HG03064 (cell line): Measurements from ENCODE around the gene APLF.

ENCODE experiments used
- ATAC-seq: cut with Tn5 transposase; IDR thresholded peaks from one replicate; pipeline ENCODE4 v1.9.1; 2021; ENCODE audit warnings: low read depth; ENCODE audit not compliant: unreplicated experiment

Gene APLF

DNA sequence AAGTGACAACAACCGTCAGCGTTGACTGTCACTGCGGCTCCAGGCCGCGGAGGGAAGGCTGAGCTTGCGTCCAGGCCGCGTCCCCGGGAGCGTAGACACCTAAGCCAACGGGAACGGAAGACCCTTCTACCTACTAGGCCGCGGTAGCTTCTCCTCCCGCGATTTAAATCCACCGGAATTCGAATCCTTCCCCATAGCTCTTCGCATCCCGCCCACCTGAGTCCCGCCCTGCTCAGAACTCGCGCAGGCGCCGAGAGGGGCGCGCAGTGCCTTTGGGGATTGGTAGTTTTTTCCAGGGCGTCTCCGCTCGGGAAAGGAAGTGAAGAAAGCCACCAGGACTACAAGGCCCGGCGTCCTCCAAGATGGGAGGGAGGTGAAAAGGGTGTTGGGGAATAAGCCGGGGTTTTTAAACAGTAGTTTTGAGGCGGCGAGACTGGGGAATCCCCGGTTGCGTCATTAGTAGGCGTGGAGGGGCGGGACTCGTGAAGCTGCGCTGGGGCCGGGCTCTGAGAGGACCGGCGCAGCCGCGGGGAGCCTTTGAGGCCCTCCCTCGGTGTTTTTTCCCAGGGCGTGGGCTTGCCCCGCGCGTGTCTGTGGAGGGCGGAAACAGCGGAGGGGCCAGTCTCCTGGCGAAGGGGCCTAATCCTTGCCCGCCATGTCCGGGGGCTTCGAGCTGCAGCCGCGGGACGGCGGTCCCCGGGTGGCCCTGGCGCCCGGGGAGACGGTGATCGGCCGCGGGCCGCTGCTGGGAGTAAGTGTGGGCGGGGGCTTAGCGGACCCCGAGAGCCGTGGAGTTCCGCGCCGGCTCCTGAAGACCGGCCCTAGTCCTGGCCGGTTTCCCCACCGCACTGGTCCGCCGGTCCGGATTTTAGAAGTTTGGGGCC is at the start of gene APLF, which contains the start of gene FBXO48:
APLF (plus strand) TSS at position 509 of the 884 bp plus-strand sequence; CDS start at position 656, 147 bp downstream.
FBXO48 (minus strand) TSS at position 218 of the 884 bp plus-strand sequence. CDS start 2,149 bp downstream, outside the sequence.
- peak; percentile 94 for ATAC-seq

DNA sequence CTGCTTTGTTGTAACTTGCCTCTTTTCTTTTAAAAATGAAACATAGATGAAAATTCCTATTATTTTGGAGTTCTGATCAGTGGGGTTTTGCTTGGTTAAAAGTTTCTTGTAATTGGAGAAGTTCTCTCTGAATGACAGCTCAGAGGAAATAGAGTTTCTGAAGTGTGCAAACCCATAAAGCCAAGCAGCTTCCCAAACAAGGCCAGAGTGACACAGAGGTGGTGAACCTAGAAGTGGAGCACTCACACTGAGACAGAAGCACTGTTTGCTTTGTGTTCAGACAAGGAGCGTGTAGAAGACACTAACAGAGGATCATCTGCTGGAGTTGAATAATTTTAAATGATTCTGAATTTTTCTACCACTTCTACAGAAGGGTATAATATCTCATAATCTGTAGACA is 49.5 kb upstream of the APLF start:
- ATAC-seq: no peak

GRCh38 chr2:68418419-68418818 is 49.0 kb upstream of the APLF start:
- ATAC-seq: no peak

- no peak for ATAC-seq
Measured at GRCh38 chr2:68418855-68419254, 48.5 kb upstream of the APLF start.

DNA sequence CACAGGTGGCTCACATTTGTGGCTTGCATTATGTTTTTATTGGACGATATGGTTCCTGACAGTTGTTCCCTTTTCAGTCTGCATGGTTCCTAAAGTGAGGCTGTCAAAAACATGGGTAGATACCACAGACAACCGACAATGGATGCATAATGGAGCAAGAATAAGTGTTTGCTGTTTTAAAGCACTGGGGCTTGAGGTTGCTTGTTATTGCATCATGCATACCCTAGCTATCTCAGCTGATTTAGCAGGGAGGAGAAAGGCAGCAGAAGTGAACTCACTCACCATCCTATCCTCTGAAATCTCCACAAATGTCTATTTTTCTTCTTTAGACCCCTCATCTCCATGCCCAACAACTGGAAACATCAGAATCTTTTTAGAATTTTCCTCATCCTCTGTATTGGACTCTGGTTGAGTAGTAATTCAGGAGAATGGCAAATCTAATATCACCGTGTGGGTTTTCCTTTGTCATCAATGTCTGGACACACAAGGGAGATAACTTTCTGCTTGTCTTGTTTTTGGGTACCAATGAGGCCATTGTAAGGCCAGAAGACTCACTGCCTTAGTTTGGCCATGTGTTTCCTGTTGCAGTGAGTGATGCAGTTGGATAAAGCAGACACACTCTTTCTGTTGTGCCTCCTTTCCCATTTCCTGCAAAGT is 47.0 kb upstream of the APLF start:
- ATAC-seq: no peak

DNA sequence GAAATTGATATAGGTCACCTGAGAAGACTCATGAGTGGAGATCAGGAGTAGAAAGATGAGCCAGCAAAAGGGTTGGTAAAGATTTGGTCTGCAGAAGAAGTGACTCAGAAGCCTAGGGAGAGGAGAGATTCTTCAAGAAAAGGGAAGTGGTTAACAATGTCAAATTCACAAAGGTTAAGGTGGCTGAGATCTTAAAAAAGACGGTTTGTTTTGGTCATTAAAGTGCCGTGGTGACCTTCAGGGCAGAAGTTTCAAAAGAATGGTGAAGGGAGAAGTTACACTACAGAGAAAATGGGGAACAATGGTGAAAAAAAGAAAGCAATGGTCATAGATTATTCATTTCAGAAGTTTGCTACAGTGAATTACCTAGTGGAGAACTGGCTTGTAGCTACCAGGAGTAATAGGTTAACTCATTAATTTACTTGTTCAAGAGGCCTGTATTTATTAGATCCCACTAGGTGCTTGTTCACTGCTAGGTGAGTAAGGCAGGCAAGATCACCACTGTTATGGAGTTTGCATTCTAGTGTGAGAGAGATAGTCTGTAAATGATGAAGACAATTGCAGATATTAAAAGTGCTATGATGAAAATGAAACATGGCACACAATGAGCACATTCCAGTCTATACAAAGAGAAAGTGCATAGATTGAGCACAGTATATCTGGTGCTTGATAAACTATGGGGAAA is 43.3 kb upstream of the APLF start:
- peak; percentile 78 for ATAC-seq

DNA sequence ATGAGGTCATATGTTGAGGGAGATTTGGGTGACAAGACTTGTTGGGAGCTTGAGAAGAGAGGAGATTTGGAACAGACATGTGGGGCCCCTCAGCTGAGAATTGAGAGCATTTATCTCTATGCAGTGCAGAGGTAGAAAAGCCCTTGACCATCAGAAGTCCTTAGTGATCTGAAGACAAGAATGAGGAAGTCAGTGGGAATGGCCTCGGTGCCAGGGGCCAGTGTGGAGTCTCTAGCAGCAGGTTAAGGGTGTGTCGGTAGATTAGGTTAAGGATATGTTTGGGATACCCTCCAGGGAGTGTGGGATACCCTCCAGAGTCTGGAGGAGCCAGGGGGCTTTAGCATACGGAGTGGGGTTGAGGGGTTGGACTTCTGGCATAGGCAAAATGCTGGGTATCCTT is 41.9 kb upstream of the APLF start:
- no peak for ATAC-seq

DNA sequence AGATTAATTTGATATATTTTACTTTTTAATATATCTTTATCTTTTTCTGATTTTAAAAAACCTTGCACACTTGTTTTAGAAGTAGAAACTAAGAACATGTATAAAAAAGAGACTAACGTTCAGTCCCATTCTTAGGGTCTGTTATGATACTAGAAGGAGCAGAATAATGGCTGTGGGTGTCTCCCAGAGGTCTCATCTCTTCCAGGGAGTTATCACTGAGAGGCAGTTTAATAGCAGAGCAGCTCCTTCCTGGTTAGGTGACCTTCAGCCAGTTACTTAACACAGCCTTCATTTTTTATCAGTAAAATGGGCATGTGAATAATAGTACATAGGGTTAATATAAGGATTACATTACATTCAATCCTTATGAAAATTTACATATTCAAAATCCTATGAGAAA is 40.9 kb upstream of the APLF start:
- no peak for ATAC-seq

DNA sequence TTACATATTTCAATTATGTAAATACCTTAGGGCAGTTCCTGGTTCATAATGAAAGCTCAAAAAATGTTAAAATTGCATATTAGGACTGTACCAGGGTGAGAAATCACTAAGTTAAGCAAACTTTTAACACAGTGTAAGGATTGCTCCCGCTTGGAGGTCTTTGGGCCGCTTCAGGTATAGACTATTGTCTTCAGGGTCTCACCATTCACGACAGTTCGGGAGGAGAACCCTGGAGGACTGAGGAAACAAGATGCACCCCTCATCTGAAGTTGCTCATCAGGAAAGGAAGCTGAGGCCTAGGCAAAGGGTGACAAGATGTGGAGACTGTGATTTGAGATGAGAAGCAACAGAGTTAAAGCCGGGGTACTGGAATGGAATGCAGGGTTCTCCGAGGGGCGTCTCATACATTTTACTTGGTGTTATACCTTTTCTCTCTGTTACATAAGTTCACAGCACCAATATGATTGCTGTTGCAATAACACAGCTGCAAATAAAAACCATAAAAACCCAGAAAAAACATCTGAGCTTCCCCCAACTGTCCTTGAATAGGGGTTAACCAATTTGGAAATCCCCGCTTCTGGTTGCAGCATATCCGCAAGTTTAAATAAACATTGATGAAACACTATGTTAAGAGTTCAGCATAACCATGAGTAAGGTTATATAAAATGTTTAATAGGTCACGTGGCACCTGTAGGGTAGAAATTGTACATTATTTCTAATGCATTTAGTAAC is 40.4 kb upstream of the APLF start:
- ATAC-seq: no peak

DNA sequence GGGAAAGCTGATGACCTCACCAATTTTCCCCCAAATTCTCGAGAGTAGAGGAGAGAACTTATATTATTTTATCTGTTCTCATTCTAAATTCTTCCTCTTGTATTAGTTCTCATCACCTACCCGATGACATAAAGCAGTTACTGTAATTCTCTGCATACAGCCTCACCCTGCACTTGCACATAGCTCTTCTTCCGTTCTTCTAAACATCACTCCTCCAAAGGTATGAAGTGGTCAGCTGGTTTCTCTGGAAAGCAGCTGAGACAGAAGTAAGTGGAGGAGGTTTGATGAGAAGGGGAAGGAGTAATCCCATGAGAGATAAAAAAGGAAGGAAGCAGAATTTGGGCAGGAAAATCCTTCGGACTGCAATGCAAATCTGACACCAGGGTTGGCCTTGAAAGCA is 39.3 kb upstream of the APLF start:
- ATAC-seq: no peak

DNA sequence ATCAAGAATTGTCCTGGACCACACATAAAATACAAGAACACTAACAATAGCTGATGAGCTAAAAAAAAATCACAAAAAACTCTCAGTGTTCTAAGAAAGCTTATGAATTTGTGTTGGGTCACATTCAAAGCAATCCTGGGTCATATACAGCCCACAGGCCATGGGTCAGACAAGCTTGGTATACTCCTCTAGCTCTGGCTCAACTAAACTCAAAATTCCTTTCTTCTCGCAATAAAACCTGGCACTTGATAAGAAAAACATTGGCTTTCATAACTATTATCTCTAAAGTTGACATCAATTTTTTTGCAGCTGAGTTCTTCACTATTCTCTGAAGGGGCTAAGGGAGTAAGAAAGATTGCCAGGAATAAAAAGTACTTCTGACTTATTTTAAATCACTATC is 38.6 kb upstream of the APLF start:
- ATAC-seq: no peak

DNA sequence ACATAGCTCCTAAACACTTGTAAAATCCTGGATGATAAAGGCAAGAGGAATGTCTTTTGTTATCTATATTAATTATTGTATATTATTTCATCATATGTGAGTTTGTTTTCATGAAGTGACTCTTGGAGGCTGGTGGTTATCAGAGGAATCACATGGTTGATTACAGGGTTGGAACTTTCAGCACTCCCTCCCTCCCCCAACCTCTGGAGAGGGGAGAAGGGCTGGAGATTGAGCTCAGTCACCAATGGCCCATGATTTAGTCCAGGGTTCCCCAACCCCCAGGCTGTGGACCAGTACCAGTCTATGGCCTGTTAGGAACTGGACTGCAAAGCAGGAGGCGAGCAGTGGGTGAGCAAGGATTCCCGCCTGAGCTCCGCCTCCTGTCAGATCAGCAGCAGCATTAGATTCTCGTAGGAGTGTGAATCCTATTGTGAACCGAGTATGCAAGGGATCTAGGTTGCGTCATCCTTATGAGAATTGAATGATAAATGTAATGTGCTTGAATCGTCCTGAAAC is 38.0 kb upstream of the APLF start:
- ATAC-seq: no peak

DNA sequence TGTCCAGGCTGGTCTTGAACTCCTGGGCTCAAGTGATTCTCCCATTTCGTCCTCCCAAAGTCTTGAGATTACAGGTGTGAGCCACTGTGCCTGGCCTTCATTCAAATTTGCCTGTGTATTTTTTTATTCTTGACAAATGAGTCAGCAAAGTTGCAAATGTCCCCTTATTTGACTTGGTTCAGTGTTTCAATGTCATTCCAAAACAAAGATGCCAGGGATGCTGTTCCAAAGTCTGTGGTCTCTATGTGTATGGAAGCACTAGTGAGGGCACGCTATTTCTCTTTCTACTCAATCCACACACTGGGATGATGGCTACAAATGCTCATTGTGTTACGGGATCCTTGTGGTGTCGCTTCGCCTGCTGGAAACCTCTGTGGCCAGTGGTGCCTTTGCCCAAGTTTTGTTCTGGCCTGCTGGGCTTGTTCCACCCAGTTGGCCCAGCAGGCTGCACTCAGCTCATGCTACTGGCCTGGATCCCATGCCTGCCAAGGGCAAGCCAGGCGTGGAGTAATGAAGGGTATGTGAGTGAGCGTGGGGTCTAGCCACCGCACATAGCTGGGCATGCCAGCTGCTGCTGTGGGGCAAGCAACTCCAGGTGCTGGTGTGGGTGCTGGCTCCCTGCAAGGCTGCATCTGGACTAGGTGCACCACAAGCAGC is 35.9 kb upstream of the APLF start:
- no peak for ATAC-seq

GRCh38 chr2:68432696-68433658 is 34.4 kb upstream of the APLF start:
- no peak for ATAC-seq

DNA sequence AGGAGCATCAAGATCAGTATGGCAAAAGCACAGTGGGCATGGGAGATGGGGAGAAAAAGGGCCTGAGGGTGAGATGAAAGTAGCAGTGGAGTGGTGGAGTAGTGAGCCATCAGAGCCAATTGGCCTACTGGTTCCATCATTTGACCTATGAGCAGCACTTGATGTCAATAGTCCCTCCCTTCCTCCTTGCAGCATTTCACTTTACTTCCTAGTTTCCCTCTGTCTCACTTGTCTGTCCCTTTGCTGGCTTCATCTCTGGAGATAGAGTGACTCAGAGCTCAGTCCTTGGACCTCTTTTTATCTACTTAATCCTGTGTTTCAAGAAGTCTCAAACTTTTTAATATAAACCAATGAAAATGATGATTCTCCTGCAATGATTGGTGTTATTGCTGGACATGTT is 32.4 kb upstream of the APLF start:
- ATAC-seq: no peak

GRCh38 chr2:68435615-68436014 is 31.8 kb upstream of the APLF start:
- ATAC-seq: no peak

DNA sequence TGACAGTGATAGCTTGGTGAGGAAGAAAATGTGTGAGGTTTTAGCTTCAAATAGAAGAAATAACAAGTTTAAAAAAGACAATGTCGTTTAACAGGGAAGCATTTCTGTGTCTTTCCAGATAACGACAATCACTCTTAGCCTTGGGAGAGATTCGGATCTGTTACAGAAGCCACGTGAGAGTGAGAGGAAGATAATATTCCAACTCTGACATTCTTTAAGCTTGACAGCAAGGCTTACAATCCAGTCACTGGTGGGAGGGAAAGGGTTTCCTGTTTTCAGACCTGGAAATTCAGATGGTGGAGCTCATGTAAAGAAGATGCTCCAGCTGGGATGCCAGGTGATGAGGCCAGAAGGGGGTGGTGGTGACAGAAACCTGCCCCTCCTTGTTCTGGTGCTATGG is 31.1 kb upstream of the APLF start:
- no peak for ATAC-seq

- ATAC-seq: no peak
Measured at GRCh38 chr2:68438455-68439303, 28.7 kb upstream of the APLF start.
